Germinal center (tissue), 1 donor: ENCODE results near the gene ADAMTS8.

ENCODE experiments used
- DNase-seq: peaks from one replicate; pipeline ENCODE4 v3.0.0; 2012; ENCODE audit warnings: mixed read lengths, low spot score

Gene ADAMTS8

GRCh38 chr11:130418756-130419155 is 9.7 kb downstream of the ADAMTS8 start:
- no peak for DNase-seq

DNA sequence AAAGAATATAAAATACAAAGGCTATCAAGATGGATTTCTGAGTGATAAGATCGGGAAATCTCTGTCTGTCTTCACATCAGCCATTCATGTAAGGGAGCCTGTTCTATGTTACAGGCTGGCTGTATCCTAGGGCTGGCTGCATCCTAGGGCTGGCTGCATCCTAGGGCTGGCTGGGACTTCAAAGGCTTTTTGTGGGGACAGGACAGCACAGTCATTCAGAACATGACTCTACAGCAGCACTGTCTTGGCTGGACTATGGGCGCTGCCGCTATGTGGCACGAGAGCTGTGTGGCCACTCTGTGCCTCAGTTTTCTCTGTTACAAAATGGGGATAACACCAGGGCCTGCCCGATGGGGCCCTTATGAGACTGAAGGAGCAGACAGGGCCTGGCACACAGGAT is 10.2 kb downstream of the ADAMTS8 start:
- DNase-seq, result no peak

DNA sequence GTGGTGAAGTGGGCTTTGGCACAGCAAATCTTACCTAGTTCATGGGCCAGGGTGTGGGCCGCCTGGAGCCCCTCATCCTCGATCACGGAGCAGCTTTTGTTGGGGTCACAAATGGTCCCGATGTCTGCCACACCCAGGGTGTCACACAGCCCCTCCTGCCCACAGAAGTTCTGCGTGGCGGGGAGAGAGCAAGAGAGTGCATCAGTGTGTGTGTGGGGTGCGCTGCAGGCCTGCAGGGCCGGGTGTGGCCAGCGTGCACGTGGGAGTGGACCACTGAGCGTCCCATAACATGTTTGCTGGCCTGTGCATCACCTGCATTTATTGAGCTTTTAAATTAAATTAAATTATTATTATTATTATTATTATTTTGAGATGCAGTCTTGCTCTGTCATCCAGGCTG is 11.5 kb downstream of the ADAMTS8 start:
- no peak for DNase-seq

GRCh38 chr11:130416530-130416882 is 11.9 kb downstream of the ADAMTS8 start:
- DNase-seq, result no peak

DNA sequence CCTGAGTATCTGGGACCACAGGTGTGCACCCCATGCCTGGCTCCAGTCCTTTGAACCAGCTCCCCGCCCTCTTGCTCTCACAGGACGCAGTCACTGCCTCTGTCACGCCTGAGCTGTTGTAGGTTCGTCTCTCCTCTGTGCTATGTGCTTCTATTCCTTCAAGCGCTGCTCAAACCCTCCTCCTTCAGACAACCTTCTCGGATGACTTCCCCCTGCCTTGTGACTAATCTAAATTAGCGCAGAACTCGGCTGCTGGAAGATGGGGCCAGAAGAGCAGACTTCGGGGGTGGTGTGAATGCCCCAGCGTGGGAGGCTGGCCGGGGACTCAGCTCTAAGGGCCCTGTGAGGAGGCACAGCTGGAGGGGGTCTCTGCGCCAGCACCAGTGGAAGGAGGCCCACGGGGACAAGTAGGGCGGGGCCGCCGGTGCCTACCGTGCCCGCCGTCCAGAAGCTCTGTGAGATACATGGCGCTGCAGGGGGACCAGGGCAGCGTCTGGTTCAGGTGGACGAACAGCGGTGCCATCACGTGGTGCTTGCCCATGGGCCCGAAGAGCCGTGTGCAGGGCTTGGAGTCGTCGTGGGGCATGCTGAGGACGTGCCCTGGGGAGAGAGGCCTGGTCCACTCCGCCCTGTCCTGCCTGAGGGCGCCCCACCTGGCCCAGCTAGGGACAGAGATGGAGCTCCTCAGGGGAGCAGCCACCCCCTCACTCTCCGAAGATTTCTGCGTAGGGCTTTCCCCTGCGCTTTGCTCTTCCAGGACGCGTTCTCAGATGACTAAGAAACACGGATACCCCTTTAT is 12.5 kb downstream of the ADAMTS8 start:
- DNase-seq, result no peak

- DNase-seq, result no peak
These were observed 14.0 kb downstream of the ADAMTS8 start for GRCh38 chr11:130414107-130415080.

DNA sequence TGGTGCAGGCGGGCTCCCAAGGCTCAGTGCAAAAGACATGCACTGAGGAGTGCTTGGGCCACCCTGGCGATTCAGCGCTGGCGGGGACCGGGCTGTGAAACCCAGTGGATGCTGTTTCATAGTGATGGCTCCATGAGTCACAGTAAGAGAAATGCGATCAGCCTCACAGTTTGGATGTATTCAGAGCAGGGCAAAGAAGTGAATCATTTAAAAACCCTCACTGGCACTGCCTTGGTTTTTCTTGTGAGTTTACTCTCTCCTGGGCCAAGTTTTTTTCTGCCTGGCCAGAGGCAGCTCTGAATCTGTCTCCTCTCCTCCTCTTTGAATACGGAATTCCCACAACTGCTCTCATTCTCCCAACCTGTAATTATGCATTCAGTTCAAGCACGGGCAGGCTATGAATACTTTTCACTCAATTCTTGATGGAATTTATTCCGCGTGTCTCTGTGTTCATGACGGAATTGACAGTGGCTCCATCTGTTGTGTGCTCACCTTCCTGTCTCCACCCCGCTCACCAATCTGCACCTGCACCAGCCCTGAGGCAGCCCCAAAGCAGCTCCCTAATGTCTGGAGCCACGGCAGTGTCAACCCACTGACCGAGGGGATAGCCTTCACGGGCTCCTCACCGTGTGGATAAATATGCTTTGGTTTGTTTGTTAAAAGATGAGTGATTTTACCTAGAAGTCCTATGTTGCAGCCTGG is 14.9 kb downstream of the ADAMTS8 start:
- no peak for DNase-seq

- DNase-seq, result no peak
These were observed 17.2 kb downstream of the ADAMTS8 start for GRCh38 chr11:130411223-130411622.

DNA sequence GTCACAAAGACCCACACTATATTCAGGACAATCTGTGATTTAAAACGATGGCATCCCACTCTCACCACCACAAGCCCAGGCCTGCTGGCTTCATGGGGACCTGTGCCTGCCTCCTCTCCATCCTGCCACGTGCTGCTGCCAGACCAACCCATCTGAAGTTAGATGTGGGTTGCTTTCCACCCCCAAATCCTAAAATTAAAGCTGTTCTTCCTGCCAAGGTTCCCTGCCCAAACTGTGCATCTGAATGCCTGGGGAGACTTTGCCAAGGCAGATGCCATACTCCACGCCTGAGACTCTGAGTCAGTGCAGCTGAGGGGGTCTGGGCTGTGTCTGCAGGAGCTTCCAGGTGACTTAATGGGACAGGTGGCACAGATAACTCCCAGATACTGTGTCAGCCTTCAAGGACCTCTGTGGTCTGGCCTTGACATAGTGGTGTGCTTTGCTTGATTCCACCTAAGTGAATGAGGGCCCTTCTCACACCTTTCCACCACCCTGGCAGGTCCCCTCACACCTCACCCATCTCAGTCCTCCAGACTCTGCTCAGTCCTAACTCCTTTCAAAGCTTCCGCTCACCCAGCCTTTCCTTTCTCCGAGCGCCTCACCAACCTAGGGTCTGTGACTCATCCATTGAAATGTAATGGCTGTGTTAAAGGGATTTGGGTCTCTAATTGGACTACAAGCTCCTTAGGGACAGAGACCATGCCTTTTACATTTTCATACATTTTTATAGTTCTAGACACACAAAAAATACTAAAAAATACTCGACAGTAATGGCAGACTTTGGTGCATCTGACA is 18.6 kb downstream of the ADAMTS8 start:
- DNase-seq, result no peak

DNA sequence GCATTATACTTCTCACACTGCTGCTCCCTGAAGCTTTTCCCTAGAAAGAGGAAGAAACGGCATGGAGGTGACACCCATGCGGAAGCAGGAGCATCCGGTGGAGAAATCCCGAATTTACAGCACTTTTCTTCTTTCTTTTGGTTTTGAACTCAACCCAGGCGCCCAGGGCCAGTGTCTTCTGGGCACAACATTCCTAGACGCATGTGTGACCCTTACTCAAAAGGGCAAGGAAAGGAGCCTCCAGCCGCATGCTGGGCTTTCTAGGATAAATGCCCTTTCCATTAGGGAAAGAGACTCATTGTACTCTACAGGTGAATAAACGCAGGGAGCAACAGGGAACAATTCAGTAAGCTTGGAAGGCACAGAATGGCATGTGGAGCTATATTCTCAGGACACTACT is 19.5 kb downstream of the ADAMTS8 start:
- DNase-seq, result no peak

DNA sequence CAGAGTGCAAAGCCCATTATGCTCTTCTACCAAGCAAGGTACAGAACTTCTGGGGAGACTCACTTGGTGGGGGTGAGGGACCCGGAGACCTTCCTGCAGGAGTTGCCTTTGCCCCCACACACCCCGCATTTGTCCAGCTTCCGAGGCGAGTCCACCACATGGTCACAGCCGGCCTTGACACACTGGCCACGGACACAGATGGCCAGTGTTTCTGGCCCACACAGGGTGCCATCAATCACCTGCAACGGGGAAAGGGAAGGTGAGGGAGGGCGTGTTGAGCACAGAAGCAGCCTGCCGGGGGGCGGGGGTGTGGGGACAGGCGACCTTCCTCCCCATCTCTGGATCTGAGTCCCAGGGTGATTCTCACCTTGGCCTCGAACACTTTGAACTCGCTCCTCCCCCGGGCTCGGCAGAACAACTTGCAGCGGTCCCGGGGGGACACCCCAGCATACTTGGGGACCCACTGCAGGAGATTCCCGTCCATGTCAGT is 20.0 kb downstream of the ADAMTS8 start:
- no peak for DNase-seq

DNA sequence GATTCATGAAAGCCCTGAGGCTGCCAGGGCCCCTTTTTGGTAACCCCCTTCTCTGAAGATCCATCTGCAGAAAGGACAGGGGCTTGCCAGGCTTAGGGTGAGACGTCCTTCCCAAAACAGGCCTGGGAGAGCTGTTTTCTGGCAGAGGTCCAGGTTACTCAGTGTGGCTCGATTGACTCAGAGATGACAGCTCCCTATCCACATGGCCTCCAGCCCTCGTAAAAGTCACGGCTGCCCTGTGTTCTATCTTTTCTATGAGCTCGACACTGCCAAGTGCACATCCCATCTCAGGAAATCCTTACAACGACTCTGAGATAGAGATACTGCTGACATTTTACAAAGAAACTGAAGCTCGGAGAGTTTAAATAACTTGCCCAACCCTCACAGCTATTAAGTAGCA is 20.4 kb downstream of the ADAMTS8 start:
- DNase-seq, result no peak

DNA sequence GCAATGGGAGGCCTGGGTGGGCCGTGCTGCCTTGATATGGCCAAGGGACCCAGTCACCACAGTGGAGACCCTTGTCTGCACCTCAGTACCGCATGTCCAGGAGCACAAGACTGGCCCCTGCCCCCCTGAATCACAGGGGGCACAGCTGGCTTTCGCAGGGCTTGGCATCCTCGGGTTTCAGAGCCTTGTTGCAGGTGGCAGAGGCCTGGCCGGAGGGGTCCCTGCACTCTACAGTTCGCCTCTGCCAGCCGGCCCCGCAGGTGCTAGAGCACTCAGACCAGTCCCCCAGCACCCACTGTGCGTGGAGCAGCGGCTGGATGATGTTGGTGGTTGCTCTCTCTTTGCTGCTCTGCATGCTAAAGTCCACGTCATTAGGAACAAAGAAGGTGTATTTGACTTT is 23.0 kb downstream of the ADAMTS8 start:
- DNase-seq, result no peak

DNA sequence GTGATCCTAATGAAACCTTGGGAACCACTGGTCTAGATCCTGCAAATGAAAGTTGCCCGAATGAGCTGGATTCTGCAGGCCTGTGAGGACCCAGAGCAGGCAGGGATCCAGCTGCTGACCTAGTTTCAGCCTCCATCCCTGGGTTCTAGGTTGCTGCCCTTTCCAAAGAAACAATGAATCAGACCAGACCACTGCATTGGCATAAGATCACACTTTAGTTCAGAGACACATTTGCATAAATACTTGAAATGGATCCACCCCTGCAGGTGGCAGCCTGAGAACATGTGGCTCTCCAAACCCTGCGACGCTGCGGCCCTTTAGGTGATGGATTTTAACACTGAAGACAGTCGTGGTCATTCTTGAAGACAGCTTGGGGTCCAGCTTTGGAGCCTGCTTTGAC is 23.7 kb downstream of the ADAMTS8 start:
- DNase-seq, result no peak

DNA sequence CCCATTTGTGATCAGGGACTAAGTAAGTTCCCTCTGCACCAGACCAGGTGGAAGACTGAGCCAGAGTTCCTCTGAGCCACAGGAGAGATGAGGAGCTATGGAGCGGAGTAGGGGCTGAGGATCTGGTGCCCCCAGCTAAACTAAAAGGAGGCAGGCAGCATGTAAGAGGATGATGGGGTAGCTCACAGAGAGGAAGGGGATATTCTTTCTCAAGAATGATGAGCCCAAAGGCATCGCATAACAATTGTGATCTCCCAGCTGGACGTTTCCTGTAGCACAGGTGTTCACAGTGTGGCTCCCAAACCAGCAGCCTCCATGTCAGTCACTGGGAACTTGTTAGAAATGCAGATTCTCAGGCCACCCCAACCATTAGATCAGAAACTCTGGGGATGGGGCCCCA is 24.4 kb downstream of the ADAMTS8 start:
- DNase-seq, result no peak

GRCh38 chr11:130403271-130403804 is 25.1 kb downstream of the ADAMTS8 start:
- no peak for DNase-seq

DNA sequence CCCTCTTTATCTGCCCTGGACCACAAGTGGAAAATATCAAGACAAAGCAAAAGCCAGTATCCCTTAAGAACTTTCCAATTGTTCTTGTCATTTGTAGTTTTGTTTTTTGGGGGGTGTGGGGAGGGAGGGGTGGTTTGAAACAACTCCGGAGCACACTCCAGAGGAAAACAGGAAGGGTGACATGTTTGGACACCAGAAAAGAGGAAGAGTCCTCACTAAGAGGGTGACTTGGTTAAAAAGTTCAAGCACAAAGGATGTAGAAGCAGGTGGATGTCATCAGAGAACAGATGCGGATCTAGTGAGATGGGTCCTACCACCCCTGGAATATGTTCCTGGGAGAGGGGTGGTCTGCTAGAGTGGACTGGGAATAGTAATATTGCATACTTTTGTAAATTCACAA is 25.8 kb downstream of the ADAMTS8 start:
- no peak for DNase-seq

GRCh38 chr11:130400781-130401483 is 27.5 kb downstream of the ADAMTS8 start:
- no peak for DNase-seq

- no peak for DNase-seq
These were observed 29.2 kb downstream of the ADAMTS8 start for GRCh38 chr11:130399196-130399595.

GRCh38 chr11:130397780-130398179 is 30.6 kb downstream of the ADAMTS8 start:
- no peak for DNase-seq

DNA sequence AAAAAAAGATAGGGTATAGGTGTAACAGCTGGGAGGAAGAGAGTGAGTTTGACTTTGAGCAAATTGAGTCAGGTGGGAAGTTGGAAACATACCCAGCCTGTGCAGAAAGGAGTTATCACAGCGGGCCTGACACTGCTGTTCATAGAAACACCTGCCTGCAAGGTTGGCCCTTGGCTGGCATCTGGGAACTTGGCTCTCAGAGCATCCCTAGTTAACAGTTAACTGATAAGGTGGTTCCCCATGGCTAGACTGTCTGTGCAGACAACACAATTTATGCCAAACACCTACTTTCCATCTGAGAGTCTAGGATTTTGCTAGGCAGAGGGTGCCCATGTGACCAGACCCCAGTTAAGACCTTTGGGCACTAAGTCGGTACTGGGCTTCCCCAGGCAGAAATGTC is 31.4 kb downstream of the ADAMTS8 start:
- DNase-seq, result no peak
